ENCODE data around the gene OR56B4.
"Not testable (repeated sequence)": the region's sequence is repeated elsewhere in the genome, so short reads cannot be mapped to it uniquely, and the experiment has no call there.

OR56B4 gene

DNA sequence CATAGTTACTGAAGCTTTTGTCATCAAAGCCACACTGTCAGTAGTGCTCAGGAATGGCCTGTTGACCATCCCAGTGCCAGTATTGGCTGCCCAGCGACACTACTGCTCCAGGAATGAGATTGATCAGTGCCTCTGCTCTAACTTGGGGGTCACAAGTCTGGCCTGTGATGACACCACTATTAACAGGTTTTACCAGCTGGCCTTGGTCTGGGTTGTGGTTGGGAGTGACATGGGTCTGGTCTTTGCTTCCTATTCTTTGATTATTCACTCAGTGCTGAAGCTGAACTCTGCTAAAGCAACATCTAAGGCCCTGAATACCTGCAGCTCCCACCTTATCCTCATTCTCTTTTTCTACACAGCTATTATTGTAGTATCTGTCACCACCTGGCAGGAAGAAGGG is 21.5 kb downstream of the OR56B4 start:
- TF ChIP-seq POLR2A (IDR thresholded peaks at IDR 0.05; ENCODE audit: extremely low read depth, insufficient read length), result no peak
- TF ChIP-seq, protein P1, sequence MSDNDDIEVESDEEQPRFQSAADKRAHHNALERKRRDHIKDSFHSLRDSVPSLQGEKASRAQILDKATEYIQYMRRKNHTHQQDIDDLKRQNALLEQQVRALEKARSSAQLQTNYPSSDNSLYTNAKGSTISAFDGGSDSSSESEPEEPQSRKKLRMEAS (IDR thresholded peaks at IDR 0.05; ENCODE audit: low read depth, low read length), result no peak
- TF ChIP-seq, protein P2, sequence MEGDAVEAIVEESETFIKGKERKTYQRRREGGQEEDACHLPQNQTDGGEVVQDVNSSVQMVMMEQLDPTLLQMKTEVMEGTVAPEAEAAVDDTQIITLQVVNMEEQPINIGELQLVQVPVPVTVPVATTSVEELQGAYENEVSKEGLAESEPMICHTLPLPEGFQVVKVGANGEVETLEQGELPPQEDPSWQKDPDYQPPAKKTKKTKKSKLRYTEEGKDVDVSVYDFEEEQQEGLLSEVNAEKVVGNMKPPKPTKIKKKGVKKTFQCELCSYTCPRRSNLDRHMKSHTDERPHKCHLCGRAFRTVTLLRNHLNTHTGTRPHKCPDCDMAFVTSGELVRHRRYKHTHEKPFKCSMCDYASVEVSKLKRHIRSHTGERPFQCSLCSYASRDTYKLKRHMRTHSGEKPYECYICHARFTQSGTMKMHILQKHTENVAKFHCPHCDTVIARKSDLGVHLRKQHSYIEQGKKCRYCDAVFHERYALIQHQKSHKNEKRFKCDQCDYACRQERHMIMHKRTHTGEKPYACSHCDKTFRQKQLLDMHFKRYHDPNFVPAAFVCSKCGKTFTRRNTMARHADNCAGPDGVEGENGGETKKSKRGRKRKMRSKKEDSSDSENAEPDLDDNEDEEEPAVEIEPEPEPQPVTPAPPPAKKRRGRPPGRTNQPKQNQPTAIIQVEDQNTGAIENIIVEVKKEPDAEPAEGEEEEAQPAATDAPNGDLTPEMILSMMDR (IDR thresholded peaks at IDR 0.05; ENCODE audit: low read depth, low read length), result no peak
- no peak for TF ChIP-seq MYC (IDR thresholded peaks at IDR 0.05; ENCODE audit: low read depth, low read length)
- no peak overlapping the region for H3K4me3 ChIP-seq (ENCODE audit: low read depth, low read length)
- peak; percentile 37 for DNase-seq (ENCODE audit: low read depth)

DNA sequence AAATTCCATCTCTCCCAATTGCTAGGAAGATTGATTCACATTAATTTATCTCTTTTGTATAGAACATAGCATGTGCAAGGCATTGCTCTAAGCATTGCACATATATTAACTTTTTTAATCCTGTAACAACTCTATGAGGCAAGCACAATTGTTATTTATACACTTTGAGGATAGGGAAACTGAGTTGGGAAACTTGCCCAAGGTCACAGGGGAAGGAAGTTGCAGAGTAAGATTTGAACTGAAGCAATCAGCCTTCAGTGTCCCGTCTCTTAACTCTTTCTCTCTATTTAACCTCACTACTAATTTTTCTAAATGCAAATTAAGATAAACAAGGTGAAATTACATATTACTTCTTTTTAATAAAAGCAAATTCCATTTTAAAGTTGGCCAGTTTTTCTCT is 22.2 kb downstream of the OR56B4 start:
- H3K4me3 ChIP-seq (ENCODE audit: low read depth, low read length), result no peak overlapping the region
- no peak for TF ChIP-seq MYC (IDR thresholded peaks at IDR 0.05; ENCODE audit: low read depth, low read length)
- TF ChIP-seq POLR2A (IDR thresholded peaks at IDR 0.05; ENCODE audit: extremely low read depth, insufficient read length), result no peak
- TF ChIP-seq, protein P1 (IDR thresholded peaks at IDR 0.05; ENCODE audit: low read depth, low read length), result no peak
- peak; percentile 47 for DNase-seq (ENCODE audit: low read depth)

DNA sequence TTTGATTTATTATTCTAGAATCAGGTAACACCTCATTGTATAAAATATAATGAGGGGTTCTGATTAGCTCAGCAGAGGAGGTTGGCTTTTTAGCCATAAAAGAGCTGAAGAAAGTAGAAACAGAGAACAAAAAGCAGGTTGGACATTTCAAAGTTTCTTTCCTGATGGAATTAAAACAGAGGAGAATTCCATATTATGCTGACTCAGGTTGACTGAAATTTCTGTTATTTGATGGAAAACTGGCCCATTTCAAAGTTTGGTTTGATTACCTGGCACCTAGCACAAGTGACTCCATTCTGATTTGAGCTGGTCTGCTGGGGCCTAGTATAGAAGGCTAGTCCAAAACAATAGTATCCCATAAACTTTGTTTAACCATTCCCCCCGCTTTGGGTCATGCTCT is 24.9 kb downstream of the OR56B4 start:
- no peak for TF ChIP-seq POLR2A (IDR thresholded peaks at IDR 0.05; ENCODE audit: extremely low read depth, insufficient read length)
- TF ChIP-seq, protein P1 (IDR thresholded peaks at IDR 0.05; ENCODE audit: low read depth, low read length), result no peak
- no peak for DNase-seq (ENCODE audit: low read depth)
- H3K4me3 ChIP-seq (ENCODE audit: low read depth, low read length), result no peak overlapping the region

DNA sequence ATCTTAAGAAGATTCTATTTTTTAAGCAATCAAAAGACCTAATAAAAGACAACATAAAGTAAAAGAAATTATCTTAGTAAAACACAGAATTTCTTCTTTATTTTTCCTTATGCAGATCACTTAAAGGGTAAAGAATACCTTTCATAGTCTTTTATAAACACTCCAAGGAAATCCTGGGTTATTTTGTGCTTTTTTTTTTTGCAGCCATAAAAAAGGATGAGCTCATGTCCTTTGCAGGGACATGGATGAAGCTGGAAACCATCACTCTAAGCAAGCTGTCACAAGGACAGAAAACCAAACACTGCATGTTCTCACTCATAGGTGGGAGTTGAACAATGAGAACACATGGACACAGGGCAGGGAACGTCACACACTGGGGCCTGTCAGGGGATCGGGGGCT is 28.5 kb downstream of the OR56B4 start:
- H3K4me3 ChIP-seq (ENCODE audit: low read depth, low read length); DNase-seq (ENCODE audit: low read depth): not testable (repeated sequence)

DNA sequence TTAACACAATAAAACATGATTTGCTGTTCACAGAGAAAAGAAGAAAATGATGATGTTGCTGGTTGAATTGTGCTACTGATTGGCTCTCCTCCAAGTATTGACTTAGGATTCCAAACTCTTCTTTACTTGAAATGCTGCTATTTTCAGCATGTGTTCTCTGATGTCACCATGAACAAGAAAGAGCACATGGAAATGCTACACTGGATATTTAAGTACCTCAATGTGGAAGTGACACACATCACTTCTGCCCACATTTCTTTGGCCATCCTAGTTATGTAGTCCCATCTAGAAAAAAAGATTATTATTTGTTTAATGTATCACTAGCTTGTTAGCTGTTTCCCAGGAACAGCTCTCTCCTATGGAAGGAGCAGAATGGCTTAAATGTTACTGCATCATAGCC is 35.5 kb downstream of the OR56B4 start:
- H3K4me3 ChIP-seq (ENCODE audit: low read depth, low read length), result no peak overlapping the region
- TF ChIP-seq POLR2A (IDR thresholded peaks at IDR 0.05; ENCODE audit: extremely low read depth, insufficient read length) (no peak), MYC (IDR thresholded peaks at IDR 0.05; ENCODE audit: low read depth, low read length) (no peak)
- TF ChIP-seq, protein P2 (IDR thresholded peaks at IDR 0.05; ENCODE audit: low read depth, low read length), result no peak
- TF ChIP-seq, protein P1 (IDR thresholded peaks at IDR 0.05; ENCODE audit: low read depth, low read length), result no peak
- no peak for DNase-seq (ENCODE audit: low read depth)

DNA sequence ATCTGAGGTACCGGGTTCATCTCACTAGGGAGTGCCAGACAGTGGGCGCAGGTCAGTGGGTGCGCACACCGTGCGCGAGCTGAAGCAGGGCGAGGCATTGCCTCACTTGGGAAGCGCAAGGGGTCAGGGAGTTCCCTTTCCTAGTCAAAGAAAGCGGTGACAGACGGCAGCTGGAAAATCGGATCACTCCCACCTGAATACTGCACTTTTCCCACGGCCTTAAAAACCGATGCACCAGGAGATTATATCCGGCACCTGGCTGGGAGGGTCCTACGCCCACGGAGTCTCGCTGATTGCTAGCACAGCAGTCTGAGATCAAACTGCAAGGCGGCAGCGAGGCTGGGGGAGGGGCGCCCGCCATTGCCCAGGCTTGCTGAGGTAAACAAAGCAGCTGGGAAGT is 36.3 kb downstream of the OR56B4 start:
- DNase-seq (ENCODE audit: low read depth); H3K4me3 ChIP-seq (ENCODE audit: low read depth, low read length): not testable (repeated sequence)

DNA sequence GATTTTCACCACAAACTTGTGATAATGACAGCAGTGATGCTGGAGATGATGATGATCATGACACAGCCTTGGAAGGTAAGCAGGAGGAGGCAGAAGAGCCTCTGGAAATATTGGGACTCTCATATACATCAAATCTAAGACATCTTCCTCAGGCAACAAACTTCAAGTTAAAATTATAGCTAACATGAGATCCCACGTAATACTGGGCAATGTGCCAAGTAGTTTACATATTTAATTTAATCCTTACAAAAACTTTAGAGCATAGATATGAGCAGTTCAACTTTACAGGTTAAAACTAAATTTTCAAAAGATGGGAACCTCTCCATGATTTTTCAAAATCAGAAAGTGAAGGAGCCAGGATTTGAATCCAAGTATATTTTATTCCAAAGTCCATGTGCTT is 43.6 kb downstream of the OR56B4 start:
- no peak overlapping the region for H3K4me3 ChIP-seq (ENCODE audit: low read depth, low read length)
- TF ChIP-seq POLR2A (IDR thresholded peaks at IDR 0.05; ENCODE audit: extremely low read depth, insufficient read length) (no peak), MYC (IDR thresholded peaks at IDR 0.05; ENCODE audit: low read depth, low read length) (no peak)
- TF ChIP-seq, protein P1 (IDR thresholded peaks at IDR 0.05; ENCODE audit: low read depth, low read length), result no peak
- TF ChIP-seq, protein P2 (IDR thresholded peaks at IDR 0.05; ENCODE audit: low read depth, low read length), result no peak
- no peak for DNase-seq (ENCODE audit: low read depth)

DNA sequence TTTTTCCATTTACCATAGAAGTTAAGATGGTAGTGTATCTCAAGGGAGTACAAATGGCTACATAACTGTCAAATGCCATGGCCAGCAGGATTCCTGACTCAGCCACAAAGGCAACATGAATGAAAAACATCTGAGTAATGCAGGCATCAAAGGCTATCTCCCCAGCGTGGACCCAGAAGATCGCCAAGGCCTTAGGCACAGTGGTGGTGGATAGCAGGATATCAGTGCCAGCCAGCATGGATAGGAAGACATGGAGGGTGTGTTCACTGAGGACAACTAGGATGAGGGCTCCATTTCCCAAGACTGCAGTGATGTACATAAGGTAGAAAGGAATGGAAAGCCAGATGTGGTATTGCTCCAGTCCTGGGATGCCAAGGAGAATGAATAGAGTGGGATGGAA is 44.6 kb downstream of the OR56B4 start:
- no peak overlapping the region for H3K4me3 ChIP-seq (ENCODE audit: low read depth, low read length)
- no peak for DNase-seq (ENCODE audit: low read depth)
- TF ChIP-seq, protein P1 (IDR thresholded peaks at IDR 0.05; ENCODE audit: low read depth, low read length), result no peak
- TF ChIP-seq, protein P2 (IDR thresholded peaks at IDR 0.05; ENCODE audit: low read depth, low read length), result no peak
- TF ChIP-seq POLR2A (IDR thresholded peaks at IDR 0.05; ENCODE audit: extremely low read depth, insufficient read length), result no peak
- TF ChIP-seq MYC (IDR thresholded peaks at IDR 0.05; ENCODE audit: low read depth, low read length), result no peak
